Hepatic stellate cell (primary cell): ENCODE data around the gene GMDS.

Experiments used
- DNase-seq: peaks from one replicate; pipeline ENCODE4 v3.0.0; 2011; ENCODE audit warnings: low spot score

GMDS gene

DNA sequence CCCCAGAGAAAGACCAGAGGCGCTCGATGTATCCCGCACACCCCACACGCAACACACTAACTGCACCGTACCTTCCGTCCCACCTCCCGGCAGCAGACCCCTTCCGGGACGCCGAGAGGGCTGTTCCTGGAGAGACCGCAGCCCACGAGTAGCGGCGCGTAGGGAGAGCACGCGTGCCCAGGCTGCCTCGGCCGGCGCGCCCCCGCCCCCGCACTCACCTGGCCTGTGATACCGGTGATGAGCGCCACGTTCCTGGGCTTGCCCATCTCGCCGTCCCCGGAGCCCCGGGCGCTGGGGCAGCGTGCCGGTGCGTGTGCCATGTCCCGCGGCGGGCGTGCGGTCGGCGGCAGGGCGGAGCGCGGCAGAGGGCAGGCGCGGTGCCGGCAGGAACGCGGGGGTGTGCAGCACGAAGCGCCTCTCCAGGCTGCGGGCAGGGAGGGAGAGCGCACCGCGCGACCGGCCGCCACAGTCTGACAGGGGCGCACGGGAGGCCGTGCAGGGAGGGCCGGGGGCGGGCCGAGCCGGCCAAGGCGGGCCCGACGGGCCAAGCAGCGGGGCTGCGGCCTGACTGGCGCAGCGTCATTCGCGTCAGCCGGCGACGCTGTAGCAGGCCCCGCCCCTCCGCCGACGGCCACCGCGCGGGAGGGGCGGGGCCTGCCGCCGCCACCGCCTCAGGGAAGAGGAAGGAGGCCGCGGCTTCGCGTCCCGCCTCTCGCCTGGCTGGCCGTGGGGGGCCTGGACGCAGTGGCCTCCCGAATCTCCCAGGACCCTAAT is at the start of gene GMDS:
Gene GMDS, minus strand, starts transcription at position 503 of the 774 bp plus-strand sequence.
- DNase-seq: peak; percentile 93

GRCh38 chr6:2285510-2285909 is 40.1 kb upstream of the GMDS start:
- DNase-seq: no peak

GRCh38 chr6:2275892-2276242 is 30.5 kb upstream of the GMDS start:
- DNase-seq: no peak

- DNase-seq: no peak
Observed at GRCh38 chr6:2274981-2275891, 29.8 kb upstream of the GMDS start.

- no peak for DNase-seq
Observed at GRCh38 chr6:2272696-2273095, 27.3 kb upstream of the GMDS start.

DNA sequence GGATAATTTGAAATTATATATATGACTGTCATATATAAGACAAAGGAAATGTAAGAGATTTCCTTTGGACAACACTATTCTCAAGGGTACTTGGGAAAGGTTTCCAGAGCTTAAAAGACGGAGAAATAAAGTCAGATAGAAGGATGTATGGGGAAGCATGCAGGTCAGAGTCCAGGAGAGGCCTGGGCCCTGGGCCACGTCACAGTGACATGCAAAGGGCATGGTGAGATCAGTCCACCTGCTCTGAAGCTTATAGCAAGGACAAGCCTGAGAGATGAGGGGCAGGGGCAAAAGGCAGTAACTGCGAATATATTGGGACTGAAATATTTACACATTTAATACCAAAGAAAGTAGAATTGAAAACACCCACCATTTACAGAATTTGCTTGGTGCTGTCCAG is 24.6 kb upstream of the GMDS start:
- no peak for DNase-seq

DNA sequence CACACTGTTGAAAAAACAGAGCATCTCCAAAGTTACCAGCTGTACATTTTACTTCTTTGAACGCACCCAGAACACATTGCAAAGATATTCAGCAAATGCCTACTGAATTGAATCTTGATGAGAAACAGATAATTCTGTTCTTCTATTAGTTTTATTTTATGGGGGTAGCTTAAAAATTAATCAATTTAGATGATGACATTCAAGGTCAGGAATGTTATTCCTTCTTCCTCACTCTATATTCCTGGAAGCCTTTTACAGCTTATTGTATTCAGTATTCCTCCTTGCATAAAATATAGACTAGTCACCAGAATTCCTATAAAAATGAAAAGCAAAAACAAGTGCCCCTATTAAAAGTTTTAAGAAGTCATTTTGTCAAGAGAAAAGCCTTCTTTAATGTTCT is 21.4 kb upstream of the GMDS start:
- DNase-seq: no peak

DNA sequence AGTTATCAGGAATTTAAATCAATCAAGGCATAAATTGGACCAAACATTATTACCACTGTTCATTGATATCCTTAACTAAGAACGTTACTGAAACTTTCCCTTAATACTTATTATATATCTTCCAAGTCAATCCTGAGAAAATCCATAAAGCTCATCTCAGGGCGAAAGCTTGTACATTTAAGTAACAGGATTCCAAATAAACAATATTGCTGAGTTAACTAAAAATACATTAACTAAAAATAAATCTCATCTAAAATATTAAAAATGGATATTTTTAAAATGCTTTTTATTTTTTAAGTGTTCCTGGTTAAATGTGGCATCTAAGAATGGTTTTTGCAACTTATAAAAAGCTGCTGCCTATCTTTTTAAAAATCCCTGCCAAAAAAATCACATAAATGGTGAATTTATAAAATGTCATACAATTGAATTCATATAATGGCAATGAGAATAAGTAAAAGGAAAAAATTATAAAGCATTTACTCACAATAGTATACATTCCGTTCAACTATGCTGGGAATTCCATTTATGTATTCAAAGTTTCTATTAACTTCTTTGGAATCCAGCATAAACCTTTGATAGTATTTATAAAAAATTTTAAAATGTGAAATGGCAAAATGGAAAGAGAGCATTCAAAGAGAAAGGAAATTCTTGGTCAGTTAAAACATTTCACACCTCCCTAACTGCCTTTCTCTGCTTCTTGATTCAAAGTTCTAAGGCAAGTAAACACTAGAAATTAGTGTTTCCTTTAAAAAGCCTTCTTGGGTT is 20.8 kb upstream of the GMDS start:
- DNase-seq: no peak

GRCh38 chr6:2264932-2265331 is 19.5 kb upstream of the GMDS start:
- DNase-seq: no peak

- DNase-seq: no peak
Observed at GRCh38 chr6:2263896-2264295, 18.5 kb upstream of the GMDS start.

DNA sequence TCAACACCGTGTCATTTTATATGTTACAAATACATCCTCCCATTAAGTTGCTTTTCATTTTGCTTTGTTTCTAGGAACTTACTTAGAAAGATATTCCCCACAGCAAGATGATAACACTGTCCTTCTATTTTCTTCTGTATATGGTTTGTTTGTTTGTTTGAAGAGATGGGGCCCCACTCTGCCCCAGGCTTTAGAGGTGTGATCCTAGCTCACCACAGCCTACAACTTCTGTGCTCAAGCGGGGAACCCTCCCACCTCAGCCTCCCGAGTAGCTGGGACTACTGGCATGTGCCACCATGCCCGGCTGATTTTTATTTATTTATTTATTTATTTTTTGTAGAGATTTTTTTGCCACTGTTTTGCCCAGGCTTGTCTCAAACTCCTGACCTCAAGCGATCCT is 14.2 kb upstream of the GMDS start:
- DNase-seq: no peak

- DNase-seq: no peak
Observed at GRCh38 chr6:2259002-2259494, 13.6 kb upstream of the GMDS start.

- DNase-seq: no peak
Observed at GRCh38 chr6:2258112-2258511, 12.7 kb upstream of the GMDS start.

GRCh38 chr6:2257363-2257762 is 12.0 kb upstream of the GMDS start:
- DNase-seq: no peak

DNA sequence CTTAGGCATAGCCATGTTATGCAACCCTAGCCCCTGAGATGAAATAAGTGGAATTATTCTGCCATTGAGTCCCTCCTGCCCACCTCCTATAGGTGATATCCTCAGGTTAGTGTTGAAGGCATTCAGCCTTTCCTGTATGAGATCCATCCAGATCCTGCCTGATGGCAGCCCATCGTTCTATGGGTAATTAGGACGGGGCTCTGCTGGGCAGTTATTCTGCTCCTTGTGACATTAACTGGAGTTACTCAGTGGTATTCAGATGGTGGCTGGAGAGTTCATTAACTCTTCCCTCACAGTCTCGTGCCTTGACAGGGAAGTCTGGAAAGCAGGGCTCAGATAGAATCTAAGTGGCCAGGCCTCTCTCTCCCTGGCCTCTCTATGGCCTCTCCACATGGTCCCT is 9.3 kb upstream of the GMDS start:
- no peak for DNase-seq

DNA sequence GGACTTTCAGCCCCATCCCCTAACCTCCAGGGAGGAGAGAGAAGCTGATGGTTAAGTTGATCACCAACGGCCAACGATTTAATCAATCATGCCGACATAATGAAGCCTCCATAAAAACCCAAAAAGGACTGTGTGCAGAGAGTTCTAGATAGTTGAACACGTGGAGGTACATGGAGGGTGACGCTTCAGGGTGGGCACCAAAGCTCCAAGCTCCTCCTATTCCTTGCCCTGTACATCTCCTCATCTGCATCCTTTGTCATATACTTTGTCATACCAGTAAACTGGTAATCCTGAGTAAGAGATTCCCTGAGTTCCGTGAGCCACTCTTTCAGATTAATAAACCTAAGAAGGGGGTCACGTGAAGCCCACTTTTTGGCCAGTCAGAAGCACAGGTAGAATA is 3.7 kb upstream of the GMDS start:
- no peak for DNase-seq

GRCh38 chr6:2247664-2248063 is 2.3 kb upstream of the GMDS start:
- DNase-seq: no peak

DNA sequence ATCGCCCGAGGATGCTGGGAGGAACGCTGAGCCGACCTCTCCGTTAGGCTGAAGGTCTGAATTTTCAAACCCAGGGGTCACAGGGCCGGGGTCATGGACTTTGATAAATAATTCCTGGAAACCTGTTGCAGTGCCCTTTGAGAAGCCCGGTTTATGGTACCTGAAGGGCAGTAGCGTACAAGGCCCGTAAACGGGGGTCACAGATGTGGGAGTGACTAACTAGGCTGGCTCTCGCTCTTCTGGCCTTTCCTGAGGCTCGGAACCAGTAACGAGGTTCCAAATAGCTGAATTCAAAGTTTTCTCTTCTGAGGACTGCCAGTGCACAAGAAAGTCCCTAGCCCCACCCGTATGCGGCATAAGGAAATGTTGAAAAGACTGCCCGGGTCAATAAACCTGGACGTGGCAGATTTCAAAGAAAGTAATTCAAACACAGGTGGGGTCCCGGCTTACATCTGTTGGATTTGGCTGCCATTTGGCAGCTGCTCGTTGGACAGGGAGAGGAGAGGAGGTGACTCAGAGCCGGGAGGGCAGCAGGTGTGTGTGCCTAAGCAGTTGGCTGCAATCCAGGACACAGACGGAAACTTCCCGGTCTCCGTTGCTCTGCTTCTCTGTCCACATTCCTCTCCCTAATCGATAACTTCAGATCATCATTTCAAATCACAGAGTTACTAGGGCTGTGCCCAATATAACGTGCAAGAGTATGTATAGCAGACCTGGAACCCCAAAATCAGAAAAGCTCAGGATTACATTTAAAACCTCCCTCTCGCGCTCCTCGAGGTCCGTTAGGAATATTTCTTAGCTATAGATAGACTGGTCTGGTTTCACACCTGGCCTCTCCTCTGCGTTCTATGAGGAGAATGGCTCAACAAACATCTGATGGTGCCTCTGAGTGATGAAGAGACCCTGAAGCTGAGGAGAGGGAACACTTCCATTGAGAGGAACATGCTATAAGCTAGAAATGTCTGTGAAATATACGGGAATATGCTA is 765 bp upstream of the GMDS start:
- peak; percentile 32 for DNase-seq

DNA sequence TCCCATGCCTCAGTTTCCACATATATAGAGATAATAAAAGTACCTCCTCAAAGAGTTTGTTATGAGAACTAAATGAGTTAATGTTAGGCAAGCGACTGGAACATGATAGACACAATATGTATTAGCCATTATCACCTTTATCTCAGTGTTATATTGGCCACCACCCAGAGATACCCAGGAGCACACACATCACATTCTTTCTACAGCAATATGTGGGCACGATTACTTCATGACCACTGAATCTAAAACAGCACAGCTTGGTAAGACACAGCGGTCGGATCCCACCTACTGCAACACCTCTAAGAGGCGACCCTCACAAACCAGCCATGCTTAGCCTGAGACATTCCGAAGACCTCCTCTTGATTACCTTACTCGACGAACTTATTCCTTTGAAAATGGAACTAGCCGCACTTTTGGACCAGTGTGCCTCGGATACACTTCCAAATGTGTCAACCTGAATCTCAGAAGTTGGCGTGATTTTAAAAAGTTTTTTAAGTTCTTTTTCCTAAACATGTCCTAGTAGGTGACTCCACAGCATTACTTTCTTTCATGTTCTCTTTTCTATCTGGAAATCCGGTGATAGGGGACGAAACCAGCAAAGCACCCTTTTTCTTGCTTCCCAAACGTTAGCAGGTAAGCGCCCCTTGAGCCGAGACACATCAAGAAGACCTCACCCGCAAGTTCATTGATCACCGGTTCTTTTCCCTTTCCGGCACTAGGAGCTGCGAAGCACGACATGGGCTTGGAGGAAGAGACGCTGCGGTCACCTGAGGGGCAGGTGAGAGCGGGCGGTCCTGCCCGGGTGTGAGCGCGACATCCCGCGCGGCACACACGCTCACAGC is 923 bp downstream of the GMDS start:
- no peak for DNase-seq

DNA sequence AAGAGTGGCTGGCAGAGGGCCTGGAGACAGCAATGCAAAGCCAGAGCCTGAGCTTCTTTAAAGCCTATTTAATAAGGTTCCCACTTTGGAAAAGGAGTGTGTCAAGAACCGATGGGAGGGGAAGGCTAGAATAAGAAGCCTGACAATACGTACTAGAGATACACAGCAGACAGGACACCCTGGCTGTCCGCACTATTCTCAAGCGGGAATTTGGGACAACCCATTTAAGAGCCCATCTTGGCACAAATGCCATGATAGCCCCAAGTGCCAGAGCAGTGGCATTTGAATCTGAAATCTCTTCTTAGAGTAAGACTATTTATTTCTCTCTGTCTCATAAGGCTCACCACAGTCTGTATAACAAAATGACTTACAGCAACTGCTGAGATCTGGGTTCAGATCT is 3.1 kb downstream of the GMDS start:
- no peak for DNase-seq
